HG03025 (cell line): ENCODE measurements around the gene TM4SF5.

Experiments used
- ATAC-seq: cut with Tn5 transposase; IDR thresholded peaks from one replicate; pipeline ENCODE4 v1.9.1; 2021; ENCODE audit warnings: mild to moderate bottlenecking, moderate library complexity; ENCODE audit not compliant: unreplicated experiment, low FRiP score

TM4SF5 gene

GRCh38 chr17:4771519-4772234 lies at the start of gene TM4SF5:
Gene TM4SF5 (plus strand): TSS chr17:4771886. CDS start chr17:4771923, 37 bp downstream.
- ATAC-seq = no peak

GRCh38 chr17:4722678-4723240 lies 48.9 kb upstream of the TM4SF5 start:
- no peak for ATAC-seq

- no peak for ATAC-seq
These were observed 47.0 kb upstream of the TM4SF5 start for GRCh38 chr17:4724650-4725049.

- no peak for ATAC-seq
These were observed 45.9 kb upstream of the TM4SF5 start for GRCh38 chr17:4725646-4726310.

- ATAC-seq = no peak
These were observed 43.6 kb upstream of the TM4SF5 start for GRCh38 chr17:4728124-4728523.

GRCh38 chr17:4733073-4733531 lies 38.6 kb upstream of the TM4SF5 start:
- ATAC-seq = no peak

- no peak for ATAC-seq
These were observed 36.7 kb upstream of the TM4SF5 start for GRCh38 chr17:4734857-4735475.

GRCh38 chr17:4735876-4736651 lies 35.6 kb upstream of the TM4SF5 start:
- no peak for ATAC-seq

- ATAC-seq = no peak
These were observed 33.3 kb upstream of the TM4SF5 start for GRCh38 chr17:4738136-4739121.

GRCh38 chr17:4739122-4740024 lies 32.3 kb upstream of the TM4SF5 start, which contains the start of the genes CXCL16 and ZMYND15:
Gene CXCL16 (minus strand): TSS chr17:4739928. CDS start chr17:4739339, 589 bp downstream.
Gene ZMYND15 (plus strand): TSS chr17:4739833. CDS start chr17:4740549, 716 bp downstream.
- ATAC-seq = no peak

GRCh38 chr17:4740025-4740351 lies 31.7 kb upstream of the TM4SF5 start:
- ATAC-seq = no peak

- no peak for ATAC-seq
These were observed 31.1 kb upstream of the TM4SF5 start for GRCh38 chr17:4740584-4740983.

GRCh38 chr17:4741544-4741943 lies 30.1 kb upstream of the TM4SF5 start:
- ATAC-seq = no peak

- no peak for ATAC-seq
These were observed 29.6 kb upstream of the TM4SF5 start for GRCh38 chr17:4742133-4742532.

- no peak for ATAC-seq
These were observed 29.1 kb upstream of the TM4SF5 start for GRCh38 chr17:4742629-4743028.

- ATAC-seq = no peak
These were observed 28.5 kb upstream of the TM4SF5 start for GRCh38 chr17:4743216-4743615.

- ATAC-seq = no peak
These were observed 27.8 kb upstream of the TM4SF5 start for GRCh38 chr17:4743898-4744297.
